Measurements from ENCODE around the gene CAMTA2.
A peak's percentile ranks its signal among the peaks of the same experiment; 100 is the strongest.

CAMTA2 gene

DNA sequence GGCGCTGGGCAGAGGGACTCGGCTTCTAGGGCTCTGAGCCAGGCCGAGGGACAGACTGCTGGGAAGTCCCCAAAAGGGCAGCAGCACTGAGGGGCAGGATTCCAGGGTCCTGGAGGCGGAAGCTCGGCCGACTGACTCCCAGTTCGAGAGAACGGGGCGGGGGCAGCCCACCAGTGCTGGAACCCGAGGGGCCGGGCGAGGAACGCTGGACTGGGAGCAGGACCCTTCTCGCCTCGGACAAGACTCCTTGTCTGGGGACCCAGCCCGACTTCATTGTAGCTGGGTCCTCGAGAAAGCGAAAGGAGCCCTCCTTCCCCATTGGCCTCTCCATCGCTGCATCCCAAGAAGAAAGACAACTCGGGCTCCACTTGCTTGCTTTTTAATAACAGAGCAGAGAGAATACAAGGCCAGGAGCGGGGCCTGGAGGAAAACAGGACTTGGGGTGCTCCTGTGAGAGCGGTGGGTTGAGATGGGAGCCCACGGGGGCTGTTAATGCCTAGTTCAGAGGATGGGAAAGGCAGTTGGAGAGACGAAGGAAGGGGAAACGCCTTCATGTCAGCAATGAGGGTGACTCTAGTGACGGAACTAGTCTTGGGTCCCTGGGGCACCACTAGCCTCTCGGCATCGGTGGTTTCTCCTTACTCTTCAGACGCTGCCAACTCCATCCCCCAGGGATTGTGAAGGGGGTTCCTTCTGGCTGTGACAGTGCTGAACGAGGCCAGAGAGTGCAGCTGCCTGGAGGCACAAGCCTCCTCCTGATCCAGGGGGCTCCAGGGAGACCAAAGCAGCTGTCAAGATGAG lies 492 bp upstream of the CAMTA2 start:
- peak overlapping the region; percentile 92 for H3K27ac ChIP-seq
- TF ChIP-seq, protein P1, sequence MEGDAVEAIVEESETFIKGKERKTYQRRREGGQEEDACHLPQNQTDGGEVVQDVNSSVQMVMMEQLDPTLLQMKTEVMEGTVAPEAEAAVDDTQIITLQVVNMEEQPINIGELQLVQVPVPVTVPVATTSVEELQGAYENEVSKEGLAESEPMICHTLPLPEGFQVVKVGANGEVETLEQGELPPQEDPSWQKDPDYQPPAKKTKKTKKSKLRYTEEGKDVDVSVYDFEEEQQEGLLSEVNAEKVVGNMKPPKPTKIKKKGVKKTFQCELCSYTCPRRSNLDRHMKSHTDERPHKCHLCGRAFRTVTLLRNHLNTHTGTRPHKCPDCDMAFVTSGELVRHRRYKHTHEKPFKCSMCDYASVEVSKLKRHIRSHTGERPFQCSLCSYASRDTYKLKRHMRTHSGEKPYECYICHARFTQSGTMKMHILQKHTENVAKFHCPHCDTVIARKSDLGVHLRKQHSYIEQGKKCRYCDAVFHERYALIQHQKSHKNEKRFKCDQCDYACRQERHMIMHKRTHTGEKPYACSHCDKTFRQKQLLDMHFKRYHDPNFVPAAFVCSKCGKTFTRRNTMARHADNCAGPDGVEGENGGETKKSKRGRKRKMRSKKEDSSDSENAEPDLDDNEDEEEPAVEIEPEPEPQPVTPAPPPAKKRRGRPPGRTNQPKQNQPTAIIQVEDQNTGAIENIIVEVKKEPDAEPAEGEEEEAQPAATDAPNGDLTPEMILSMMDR (IDR thresholded peaks at IDR 0.05): no peak
- H3K9me3 ChIP-seq: no peaks in the 10 kb centered on the region
- no peaks in the 10 kb centered on the region for H3K27me3 ChIP-seq
- peaks cover 13% of the 10 kb centered on the region for H3K36me3 ChIP-seq
- H3K4me1 ChIP-seq (ENCODE audit: control insufficient read depth in 1 of 2, insufficient read depth in 1 of 2, low read depth in 1 of 2, low read length in 1 of 2): peaks cover 26 to 28% of the 10 kb centered on the region in 2 experiments
- peak overlapping the region; percentile 84 to 98 for H3K4me3 ChIP-seq (ENCODE audit: low read depth in 1 of 2, low read length in 1 of 2)

GRCh38 chr17:4986403-4986802 lies 1.1 kb downstream of the CAMTA2 start:
- Histone ChIP-seq H3K4me3 (ENCODE audit: low read depth in 1 of 2, low read length in 1 of 2) (peak overlapping the region; percentile 84 to 98), H3K27ac (peak overlapping the region; percentile 92), H3K9me3 (no peaks in the 10 kb centered on the region), H3K36me3 (peaks cover 29% of the 10 kb centered on the region), H3K27me3 (no peaks in the 10 kb centered on the region), H3K4me1 (ENCODE audit: control insufficient read depth in 1 of 2, insufficient read depth in 1 of 2, low read depth in 1 of 2, low read length in 1 of 2) (peaks cover 26 to 28% of the 10 kb centered on the region in 2 experiments)
- TF ChIP-seq, protein P1 (IDR thresholded peaks at IDR 0.05): no peak

DNA sequence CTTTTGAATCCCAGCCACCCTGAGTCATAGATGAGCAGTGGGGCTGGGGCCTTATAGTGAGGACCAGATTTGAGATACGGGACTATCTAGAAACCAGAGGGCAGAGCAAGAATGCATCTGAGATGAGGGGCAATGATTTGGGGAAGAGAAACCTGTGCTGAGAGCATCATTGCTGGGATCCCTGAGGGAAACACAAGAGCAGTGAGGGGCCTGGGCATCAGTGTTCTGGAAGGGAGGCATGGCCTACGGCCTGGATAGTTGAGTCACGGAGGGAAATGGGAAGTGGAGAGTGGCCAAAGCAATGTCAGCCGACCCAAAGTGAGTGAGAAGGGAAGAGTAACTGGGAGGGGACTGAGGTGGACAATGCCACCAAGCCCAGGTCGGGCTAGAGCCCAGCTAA lies 5.2 kb downstream of the CAMTA2 start:
- H3K4me3 ChIP-seq (ENCODE audit: low read depth in 1 of 2, low read length in 1 of 2): no peak overlapping the region
- peak overlapping the region; percentile 96 for H3K27ac ChIP-seq
- TF ChIP-seq, protein P1 (IDR thresholded peaks at IDR 0.05): no peak
- H3K9me3 ChIP-seq: no peaks in the 10 kb centered on the region
- peaks cover 53 to 59% of the 10 kb centered on the region in 2 experiments for H3K4me1 ChIP-seq (ENCODE audit: control insufficient read depth in 1 of 2, insufficient read depth in 1 of 2, low read depth in 1 of 2, low read length in 1 of 2)
- H3K27me3 ChIP-seq: no peaks in the 10 kb centered on the region
- H3K36me3 ChIP-seq: peaks cover 56% of the 10 kb centered on the region

- Histone ChIP-seq H3K27me3 (no peaks in the 10 kb centered on the region), H3K36me3 (peaks cover 72% of the 10 kb centered on the region), H3K4me1 (ENCODE audit: control insufficient read depth in 1 of 2, insufficient read depth in 1 of 2, low read depth in 1 of 2, low read length in 1 of 2) (peaks cover 39 to 44% of the 10 kb centered on the region in 2 experiments), H3K4me3 (ENCODE audit: low read depth in 1 of 2, low read length in 1 of 2) (peak overlapping the region in 1 of 2 experiments; percentile 3), H3K9me3 (no peaks in the 10 kb centered on the region), H3K27ac (peak overlapping the region; percentile 96)
- TF ChIP-seq, protein P1 (IDR thresholded peaks at IDR 0.05): peak; percentile 79
Measured at GRCh38 chr17:4980644-4981216, 6.7 kb downstream of the CAMTA2 start.

DNA sequence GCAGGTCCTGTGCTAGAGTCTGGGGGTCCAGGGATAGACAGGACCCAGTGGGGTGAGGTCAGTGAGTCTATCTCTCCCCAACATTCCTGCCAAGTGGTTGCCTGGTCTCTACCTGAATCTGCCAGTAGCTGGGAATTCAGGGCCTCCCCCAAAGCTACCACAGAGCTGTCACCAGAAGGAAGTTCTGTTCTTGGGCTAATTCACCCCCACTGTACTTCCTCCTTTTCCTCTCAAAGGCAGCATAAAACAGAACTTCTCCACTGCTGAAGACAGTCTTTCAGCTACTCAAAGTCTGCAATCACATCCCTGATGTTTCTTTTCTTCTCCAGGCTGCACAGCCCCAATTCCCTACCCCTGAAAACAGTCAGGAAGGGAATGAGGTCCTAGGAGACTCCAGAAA lies 8.7 kb downstream of the CAMTA2 start:
- peaks cover 73% of the 10 kb centered on the region for H3K36me3 ChIP-seq
- H3K27ac ChIP-seq: peak overlapping the region; percentile 96
- peaks cover 46% of the 10 kb centered on the region in 2 experiments for H3K4me1 ChIP-seq (ENCODE audit: control insufficient read depth in 1 of 2, insufficient read depth in 1 of 2, low read depth in 1 of 2, low read length in 1 of 2)
- H3K9me3 ChIP-seq: no peaks in the 10 kb centered on the region
- peak overlapping the region; percentile 47 to 49 for H3K4me3 ChIP-seq (ENCODE audit: low read depth in 1 of 2, low read length in 1 of 2)
- TF ChIP-seq, protein P1 (IDR thresholded peaks at IDR 0.05): peak; percentile 7
- H3K27me3 ChIP-seq: no peaks in the 10 kb centered on the region
